Stimulated activated CD8-positive, alpha-beta memory T cell treated with anti-CD3 and anti-CD28 coated beads, Interleukin-4, amount 100 ng/mL, for 4 hours (primary cell): ENCODE data around the gene ERH.

Experiments used
- DNase-seq, 2 donors: peaks; one replicate each; pipeline ENCODE4 v3.0.0-alpha.2; 2020; ENCODE audit warnings: low read depth in 2 of 2, low spot score in 1 of 2

ERH gene

GRCh38 chr14:69357544-69358200 is 40.4 kb downstream of the ERH start:
- no peak for DNase-seq

- no peak for DNase-seq
Observed at GRCh38 chr14:69356903-69357543, 41.1 kb downstream of the ERH start.

GRCh38 chr14:69355607-69356281 is 42.4 kb downstream of the ERH start:
- DNase-seq, result no peak

GRCh38 chr14:69355154-69355597 is 42.9 kb downstream of the ERH start:
- no peak for DNase-seq

GRCh38 chr14:69354383-69355153 is 43.5 kb downstream of the ERH start:
- DNase-seq, result peak; percentile 23 to 24

GRCh38 chr14:69353168-69353567 is 44.9 kb downstream of the ERH start:
- no peak for DNase-seq

- no peak for DNase-seq
Observed at GRCh38 chr14:69351911-69352310, 46.2 kb downstream of the ERH start.

- DNase-seq, result no peak
Observed at GRCh38 chr14:69351385-69351784, 46.7 kb downstream of the ERH start.

GRCh38 chr14:69350892-69351291 is 47.2 kb downstream of the ERH start:
- DNase-seq, result no peak

GRCh38 chr14:69349091-69349777 is 48.9 kb downstream of the ERH start:
- DNase-seq, result no peak

- no peak for DNase-seq
Observed at GRCh38 chr14:69346710-69347109, 51.4 kb downstream of the ERH start.

- DNase-seq, result no peak
Observed at GRCh38 chr14:69345402-69345801, 52.7 kb downstream of the ERH start.

GRCh38 chr14:69344171-69344570 is 53.9 kb downstream of the ERH start:
- DNase-seq, result no peak

GRCh38 chr14:69342928-69343525 is 55.1 kb downstream of the ERH start:
- DNase-seq, result no peak

GRCh38 chr14:69339426-69339825 is 58.7 kb downstream of the ERH start:
- no peak for DNase-seq

GRCh38 chr14:69337984-69338383 is 60.1 kb downstream of the ERH start:
- no peak for DNase-seq

- no peak for DNase-seq
Observed at GRCh38 chr14:69335371-69335771, 62.7 kb downstream of the ERH start.

GRCh38 chr14:69334576-69334975 is 63.5 kb downstream of the ERH start:
- no peak for DNase-seq

- DNase-seq, result no peak
Observed at GRCh38 chr14:69333791-69334337, 64.2 kb downstream of the ERH start.

- no peak for DNase-seq
Observed at GRCh38 chr14:69332782-69333395, 65.2 kb downstream of the ERH start.
